ENCODE measurements around the gene PEX1.

The PEX1 gene
- 55.8 to 63.9 (median 60.3) reads per million in 3 donors for total RNA-seq

DNA sequence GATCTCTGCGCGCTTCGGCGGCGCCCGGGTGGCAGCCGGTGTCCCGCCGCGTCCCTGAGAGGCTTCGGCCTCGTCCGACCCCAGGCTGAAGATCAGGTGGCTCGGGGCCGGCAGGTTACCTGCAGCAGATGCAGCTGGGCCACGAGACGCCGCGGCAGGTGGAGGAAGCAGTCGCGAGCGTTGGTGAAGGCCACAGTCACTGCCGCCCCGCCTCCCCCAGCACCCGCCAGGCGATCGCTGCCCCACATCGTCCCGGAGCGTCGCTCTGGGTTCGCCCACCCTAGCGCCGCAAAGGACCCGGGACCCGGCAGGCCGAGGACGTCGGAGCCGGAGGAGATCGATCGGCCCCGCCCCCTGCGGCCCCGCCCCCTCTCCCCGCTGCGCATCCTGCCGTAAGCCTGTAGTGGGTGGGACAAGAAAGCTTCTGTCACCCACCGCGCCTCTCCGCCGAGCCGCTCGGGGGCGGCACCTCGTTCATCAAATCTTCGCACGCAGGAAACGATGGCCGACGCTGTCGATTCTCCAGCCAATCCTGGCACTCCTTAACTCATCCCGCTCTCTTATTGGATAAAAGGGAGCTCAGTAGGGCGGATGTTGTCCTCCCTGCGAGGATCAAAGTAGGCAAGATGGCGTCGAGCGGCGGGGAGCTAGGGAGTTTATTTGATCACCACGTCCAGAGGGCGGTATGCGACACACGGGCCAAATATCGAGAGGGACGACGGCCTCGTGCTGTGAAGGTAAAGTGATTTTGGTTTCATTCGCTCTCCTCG is at the start of gene PEX1, which contains the start of gene RBM48:
Gene PEX1, minus strand, starts transcription at position 333 of the 770 bp plus-strand sequence. Its CDS starts 85 bp downstream, at position 248.
Gene RBM48, plus strand, starts transcription at position 608 of the 770 bp plus-strand sequence. Its CDS starts 19 bp downstream, at position 627.
- no peaks in the 10 kb centered on the region for H3K9me3 ChIP-seq (ENCODE audit: control insufficient read depth, low read length)
- peaks cover 29% of the 10 kb centered on the region for H3K36me3 ChIP-seq (ENCODE audit: control insufficient read depth, insufficient read depth, low read length)
- no peaks in the 10 kb centered on the region for H3K27me3 ChIP-seq (replicated peaks; ENCODE audit: control insufficient read depth, insufficient read depth, low read length, poor library complexity, severe bottlenecking)
- H3K4me1 ChIP-seq (ENCODE audit: control insufficient read depth, insufficient read depth, low read length, poor library complexity, severe bottlenecking), result peaks cover 10% of the 10 kb centered on the region
- H3K27ac ChIP-seq (ENCODE audit: insufficient read depth, low read length, poor library complexity, severe bottlenecking), result peak within 1 kb of the TSS; percentile 94
- DNase-seq, result peak; percentile 94 to 95 (median 95)
- H3K4me3 ChIP-seq (ENCODE audit: insufficient read depth, low read depth, low read length, poor library complexity, severe bottlenecking), result peak within 1 kb of the TSS; percentile 98

DNA sequence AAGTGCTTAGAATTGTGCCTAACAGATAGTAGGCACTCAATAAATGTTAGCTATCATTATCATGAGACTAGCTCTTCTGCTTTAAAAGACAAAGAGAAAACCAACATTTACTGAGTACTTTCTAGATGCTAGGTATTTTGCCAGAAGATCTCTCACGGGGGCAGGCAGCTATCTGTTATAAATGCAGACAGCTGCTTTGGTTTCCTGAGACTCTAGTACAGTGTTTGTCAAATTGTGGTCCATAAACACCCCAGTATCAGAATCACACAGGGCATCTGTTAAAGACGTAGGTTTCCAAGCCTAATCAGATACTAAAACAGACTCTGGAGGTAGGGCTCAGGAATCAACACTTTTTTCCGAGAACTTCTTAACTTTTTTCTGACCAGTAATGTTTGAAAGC is 48.0 kb upstream of the PEX1 start:
- Histone ChIP-seq H3K27me3 (replicated peaks; ENCODE audit: control insufficient read depth, insufficient read depth, low read length, poor library complexity, severe bottlenecking) (no peaks in the 10 kb centered on the region), H3K4me1 (ENCODE audit: control insufficient read depth, insufficient read depth, low read length, poor library complexity, severe bottlenecking) (no peaks in the 10 kb centered on the region), H3K36me3 (ENCODE audit: control insufficient read depth, insufficient read depth, low read length) (peaks cover 62% of the 10 kb centered on the region), H3K4me3 (ENCODE audit: insufficient read depth, low read depth, low read length, poor library complexity, severe bottlenecking) (no peak overlapping the region), H3K9me3 (ENCODE audit: control insufficient read depth, low read length) (no peaks in the 10 kb centered on the region), H3K27ac (ENCODE audit: insufficient read depth, low read length, poor library complexity, severe bottlenecking) (no peak overlapping the region)
- DNase-seq, result no peak

- H3K27ac ChIP-seq (ENCODE audit: insufficient read depth, low read length, poor library complexity, severe bottlenecking), result no peak overlapping the region
- no peaks in the 10 kb centered on the region for H3K27me3 ChIP-seq (replicated peaks; ENCODE audit: control insufficient read depth, insufficient read depth, low read length, poor library complexity, severe bottlenecking)
- H3K4me1 ChIP-seq (ENCODE audit: control insufficient read depth, insufficient read depth, low read length, poor library complexity, severe bottlenecking), result no peaks in the 10 kb centered on the region
- no peak overlapping the region for H3K4me3 ChIP-seq (ENCODE audit: insufficient read depth, low read depth, low read length, poor library complexity, severe bottlenecking)
- H3K9me3 ChIP-seq (ENCODE audit: control insufficient read depth, low read length), result no peaks in the 10 kb centered on the region
- no peak for DNase-seq
- peaks cover 47% of the 10 kb centered on the region for H3K36me3 ChIP-seq (ENCODE audit: control insufficient read depth, insufficient read depth, low read length)
Measured at GRCh38 chr7:92569137-92569536, 40.8 kb upstream of the PEX1 start.

DNA sequence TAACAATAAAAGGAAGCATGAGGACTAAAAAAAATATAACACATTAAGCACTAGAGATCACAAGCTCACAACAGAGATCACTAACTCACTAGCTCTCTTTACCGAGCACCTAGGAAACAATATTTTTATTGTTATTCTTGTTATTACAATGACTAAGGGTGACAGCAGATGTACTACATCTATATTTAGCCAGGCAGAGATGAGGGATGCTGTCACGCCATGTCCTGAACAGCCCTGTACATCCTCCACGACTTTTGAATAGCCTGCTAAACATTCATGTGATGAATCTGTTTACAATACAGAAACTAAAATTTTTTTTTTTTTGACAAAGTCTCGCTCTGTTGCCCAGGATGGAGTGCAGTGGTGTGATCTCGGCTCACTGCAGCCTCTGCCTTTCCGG is 39.1 kb upstream of the PEX1 start:
- no peak for DNase-seq
- Histone ChIP-seq H3K36me3 (ENCODE audit: control insufficient read depth, insufficient read depth, low read length) (peaks cover 54% of the 10 kb centered on the region), H3K9me3 (ENCODE audit: control insufficient read depth, low read length) (no peaks in the 10 kb centered on the region), H3K27ac (ENCODE audit: insufficient read depth, low read length, poor library complexity, severe bottlenecking) (no peak overlapping the region), H3K27me3 (replicated peaks; ENCODE audit: control insufficient read depth, insufficient read depth, low read length, poor library complexity, severe bottlenecking) (no peaks in the 10 kb centered on the region), H3K4me1 (ENCODE audit: control insufficient read depth, insufficient read depth, low read length, poor library complexity, severe bottlenecking) (no peaks in the 10 kb centered on the region), H3K4me3 (ENCODE audit: insufficient read depth, low read depth, low read length, poor library complexity, severe bottlenecking) (no peak overlapping the region)

DNA sequence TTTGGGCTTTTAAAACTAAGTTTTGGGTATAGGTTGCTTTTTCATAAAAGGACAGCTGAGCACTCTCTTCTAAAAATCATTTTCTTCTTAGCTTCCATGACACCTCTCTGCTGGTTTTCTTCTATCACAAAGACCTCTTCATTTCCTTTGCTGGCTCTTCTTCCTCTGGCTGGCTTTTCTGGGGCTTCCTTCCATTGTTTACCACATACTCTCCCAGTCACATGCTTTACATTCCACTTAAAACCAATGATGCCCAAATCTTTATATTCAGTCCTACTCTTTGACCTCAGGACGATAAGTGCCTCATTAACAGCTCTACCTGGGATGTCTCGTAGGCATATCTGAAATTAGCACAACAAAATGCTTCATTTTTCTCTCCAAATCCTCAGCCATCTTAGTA is 35.0 kb upstream of the PEX1 start:
- Histone ChIP-seq H3K4me1 (ENCODE audit: control insufficient read depth, insufficient read depth, low read length, poor library complexity, severe bottlenecking) (no peaks in the 10 kb centered on the region), H3K9me3 (ENCODE audit: control insufficient read depth, low read length) (no peaks in the 10 kb centered on the region), H3K4me3 (ENCODE audit: insufficient read depth, low read depth, low read length, poor library complexity, severe bottlenecking) (no peak overlapping the region), H3K27me3 (replicated peaks; ENCODE audit: control insufficient read depth, insufficient read depth, low read length, poor library complexity, severe bottlenecking) (no peaks in the 10 kb centered on the region), H3K27ac (ENCODE audit: insufficient read depth, low read length, poor library complexity, severe bottlenecking) (no peak overlapping the region), H3K36me3 (ENCODE audit: control insufficient read depth, insufficient read depth, low read length) (peaks cover 52% of the 10 kb centered on the region)
- no peak for DNase-seq

- H3K36me3 ChIP-seq (ENCODE audit: control insufficient read depth, insufficient read depth, low read length), result peaks cover 42% of the 10 kb centered on the region
- no peaks in the 10 kb centered on the region for H3K27me3 ChIP-seq (replicated peaks; ENCODE audit: control insufficient read depth, insufficient read depth, low read length, poor library complexity, severe bottlenecking)
- H3K4me1 ChIP-seq (ENCODE audit: control insufficient read depth, insufficient read depth, low read length, poor library complexity, severe bottlenecking), result no peaks in the 10 kb centered on the region
- H3K27ac ChIP-seq (ENCODE audit: insufficient read depth, low read length, poor library complexity, severe bottlenecking), result no peak overlapping the region
- H3K4me3 ChIP-seq (ENCODE audit: insufficient read depth, low read depth, low read length, poor library complexity, severe bottlenecking), result no peak overlapping the region
- H3K9me3 ChIP-seq (ENCODE audit: control insufficient read depth, low read length), result no peaks in the 10 kb centered on the region
- no peak for DNase-seq
Measured at GRCh38 chr7:92560602-92561001, 32.3 kb upstream of the PEX1 start.

GRCh38 chr7:92557808-92558362 is 29.6 kb upstream of the PEX1 start:
- DNase-seq, result no peak
- Histone ChIP-seq H3K4me1 (ENCODE audit: control insufficient read depth, insufficient read depth, low read length, poor library complexity, severe bottlenecking) (no peaks in the 10 kb centered on the region), H3K9me3 (ENCODE audit: control insufficient read depth, low read length) (no peaks in the 10 kb centered on the region), H3K4me3 (ENCODE audit: insufficient read depth, low read depth, low read length, poor library complexity, severe bottlenecking) (no peak overlapping the region), H3K27me3 (replicated peaks; ENCODE audit: control insufficient read depth, insufficient read depth, low read length, poor library complexity, severe bottlenecking) (no peaks in the 10 kb centered on the region), H3K27ac (ENCODE audit: insufficient read depth, low read length, poor library complexity, severe bottlenecking) (no peak overlapping the region), H3K36me3 (ENCODE audit: control insufficient read depth, insufficient read depth, low read length) (peaks cover 25% of the 10 kb centered on the region)

GRCh38 chr7:92557249-92557648 is 28.9 kb upstream of the PEX1 start:
- H3K4me1 ChIP-seq (ENCODE audit: control insufficient read depth, insufficient read depth, low read length, poor library complexity, severe bottlenecking), result no peaks in the 10 kb centered on the region
- H3K9me3 ChIP-seq (ENCODE audit: control insufficient read depth, low read length), result no peaks in the 10 kb centered on the region
- H3K36me3 ChIP-seq (ENCODE audit: control insufficient read depth, insufficient read depth, low read length), result peaks cover 20% of the 10 kb centered on the region
- H3K27ac ChIP-seq (ENCODE audit: insufficient read depth, low read length, poor library complexity, severe bottlenecking), result no peak overlapping the region
- no peaks in the 10 kb centered on the region for H3K27me3 ChIP-seq (replicated peaks; ENCODE audit: control insufficient read depth, insufficient read depth, low read length, poor library complexity, severe bottlenecking)
- no peak overlapping the region for H3K4me3 ChIP-seq (ENCODE audit: insufficient read depth, low read depth, low read length, poor library complexity, severe bottlenecking)
- DNase-seq, result no peak

DNA sequence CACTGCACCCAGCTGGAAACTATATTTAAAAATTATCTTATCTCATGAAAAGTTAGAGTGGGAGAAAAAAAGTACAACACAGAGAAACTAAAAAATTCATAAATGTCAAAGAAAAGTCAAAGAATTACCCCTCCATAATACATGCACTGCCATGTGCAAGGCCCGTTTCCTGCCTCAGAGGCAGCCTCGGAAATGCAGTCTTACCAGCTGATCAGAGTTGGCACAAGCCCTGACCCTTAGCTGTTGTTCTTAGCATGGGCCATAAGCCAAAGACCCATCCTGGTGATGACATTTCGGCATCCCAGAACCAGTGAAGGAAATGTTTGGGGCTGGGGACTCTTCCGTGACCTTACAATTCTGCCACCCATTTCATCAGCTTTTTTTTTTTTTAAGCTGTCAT is 21.9 kb upstream of the PEX1 start:
- no peaks in the 10 kb centered on the region for H3K9me3 ChIP-seq (ENCODE audit: control insufficient read depth, low read length)
- no peak overlapping the region for H3K27ac ChIP-seq (ENCODE audit: insufficient read depth, low read length, poor library complexity, severe bottlenecking)
- no peak overlapping the region for H3K4me3 ChIP-seq (ENCODE audit: insufficient read depth, low read depth, low read length, poor library complexity, severe bottlenecking)
- no peak for DNase-seq
- H3K4me1 ChIP-seq (ENCODE audit: control insufficient read depth, insufficient read depth, low read length, poor library complexity, severe bottlenecking), result no peaks in the 10 kb centered on the region
- H3K36me3 ChIP-seq (ENCODE audit: control insufficient read depth, insufficient read depth, low read length), result no peaks in the 10 kb centered on the region
- H3K27me3 ChIP-seq (replicated peaks; ENCODE audit: control insufficient read depth, insufficient read depth, low read length, poor library complexity, severe bottlenecking), result no peaks in the 10 kb centered on the region

DNA sequence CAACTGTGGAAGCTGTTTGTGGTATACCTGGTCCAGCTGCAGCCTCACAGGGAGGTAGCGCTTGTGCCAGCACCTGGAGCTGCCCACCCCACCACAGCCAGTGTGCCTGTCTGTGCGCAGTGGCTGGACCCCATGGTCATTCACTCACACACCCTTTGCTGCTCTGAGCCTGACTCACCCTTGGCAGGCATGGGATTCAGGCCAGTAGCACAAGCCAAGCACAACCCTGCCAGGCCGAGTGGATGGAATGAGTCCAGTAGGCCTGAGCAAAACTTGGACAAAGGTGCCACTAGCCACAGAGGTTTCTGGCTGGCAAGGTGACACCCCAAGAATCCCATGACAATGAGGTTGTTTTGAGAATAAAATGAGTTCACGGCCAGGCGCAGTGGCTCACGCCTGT is 19.3 kb upstream of the PEX1 start:
- H3K27me3 ChIP-seq (replicated peaks; ENCODE audit: control insufficient read depth, insufficient read depth, low read length, poor library complexity, severe bottlenecking), result no peaks in the 10 kb centered on the region
- no peak overlapping the region for H3K27ac ChIP-seq (ENCODE audit: insufficient read depth, low read length, poor library complexity, severe bottlenecking)
- H3K4me3 ChIP-seq (ENCODE audit: insufficient read depth, low read depth, low read length, poor library complexity, severe bottlenecking), result no peak overlapping the region
- H3K4me1 ChIP-seq (ENCODE audit: control insufficient read depth, insufficient read depth, low read length, poor library complexity, severe bottlenecking), result no peaks in the 10 kb centered on the region
- H3K36me3 ChIP-seq (ENCODE audit: control insufficient read depth, insufficient read depth, low read length), result no peaks in the 10 kb centered on the region
- H3K9me3 ChIP-seq (ENCODE audit: control insufficient read depth, low read length), result no peaks in the 10 kb centered on the region
- DNase-seq, result no peak
